GM12875 (cell line): ENCODE measurements around the gene RAP1GAP.

ENCODE experiments used
- H3K4me3 ChIP-seq: one replicate; pipeline ENCODE4 v1.5.1; 2011; ENCODE audit warnings: low read depth, low read length, control low read depth
- CTCF ChIP-seq: IDR thresholded peaks from 2 replicates; pipeline ENCODE4 v1.5.1; 2011; ENCODE audit warnings: low read depth, mild to moderate bottlenecking, control low read depth, inconsistent platforms, low read length, moderate library complexity, borderline replicate concordance; ENCODE audit not compliant: insufficient read depth

Gene RAP1GAP

DNA sequence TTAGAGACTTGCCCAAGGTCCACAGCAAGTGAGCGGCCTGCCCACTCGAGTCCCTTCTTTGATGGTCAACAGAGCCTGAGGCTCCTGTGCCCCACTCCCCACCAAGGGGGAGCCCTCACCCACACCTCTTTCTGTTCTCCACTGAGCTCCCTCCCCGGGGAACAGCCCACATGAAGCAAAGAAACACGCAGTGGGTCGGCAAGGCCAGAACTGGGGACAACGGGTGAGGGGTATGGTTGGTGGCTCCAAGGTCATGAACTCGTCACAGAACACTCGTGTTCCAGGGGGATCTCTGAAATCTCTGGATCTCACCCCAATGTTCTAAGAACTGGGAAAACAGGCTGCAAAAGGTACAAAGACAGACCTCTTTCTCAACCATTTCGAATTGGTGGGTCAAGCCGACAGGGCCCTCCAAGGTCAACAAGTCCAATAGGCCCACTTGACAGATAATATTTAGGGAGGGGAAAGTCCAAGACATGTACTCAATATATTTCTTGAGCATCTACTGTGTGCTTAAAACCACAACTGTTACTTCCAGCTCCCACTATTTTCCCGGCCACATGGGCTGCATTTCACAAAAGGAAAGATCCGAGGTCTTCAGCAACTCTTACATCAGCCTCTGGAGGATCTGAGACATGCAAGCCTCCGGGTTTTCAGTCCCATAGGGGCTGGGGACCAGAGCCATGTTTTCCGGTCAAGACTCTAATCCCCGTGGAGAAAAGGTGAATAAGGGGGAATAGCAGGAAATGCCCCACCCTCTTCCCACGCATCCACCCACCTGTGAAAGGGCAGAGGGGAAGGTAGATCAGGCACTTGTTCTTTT lies 1.1 kb upstream of the RAP1GAP start:
- no peak for TF ChIP-seq CTCF
- no peak overlapping the region for H3K4me3 ChIP-seq

DNA sequence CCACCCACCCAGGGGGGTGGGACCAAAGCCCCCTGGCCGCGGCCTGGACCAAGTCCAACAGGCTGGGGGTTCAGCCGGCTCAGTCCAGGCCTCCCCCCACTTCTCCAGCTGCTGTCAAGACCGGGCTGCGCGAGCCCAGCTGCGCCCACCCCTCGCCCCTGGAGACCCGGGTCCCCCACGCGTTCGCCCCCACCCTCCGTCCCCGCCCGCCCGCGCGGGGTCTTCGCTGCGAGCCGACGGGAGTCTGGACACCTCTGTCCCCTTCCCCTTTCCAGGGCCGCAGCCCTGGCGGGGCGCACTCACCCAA lies 253 bp downstream of the RAP1GAP start:
- TF ChIP-seq CTCF, result no peak
- no peak overlapping the region for H3K4me3 ChIP-seq

DNA sequence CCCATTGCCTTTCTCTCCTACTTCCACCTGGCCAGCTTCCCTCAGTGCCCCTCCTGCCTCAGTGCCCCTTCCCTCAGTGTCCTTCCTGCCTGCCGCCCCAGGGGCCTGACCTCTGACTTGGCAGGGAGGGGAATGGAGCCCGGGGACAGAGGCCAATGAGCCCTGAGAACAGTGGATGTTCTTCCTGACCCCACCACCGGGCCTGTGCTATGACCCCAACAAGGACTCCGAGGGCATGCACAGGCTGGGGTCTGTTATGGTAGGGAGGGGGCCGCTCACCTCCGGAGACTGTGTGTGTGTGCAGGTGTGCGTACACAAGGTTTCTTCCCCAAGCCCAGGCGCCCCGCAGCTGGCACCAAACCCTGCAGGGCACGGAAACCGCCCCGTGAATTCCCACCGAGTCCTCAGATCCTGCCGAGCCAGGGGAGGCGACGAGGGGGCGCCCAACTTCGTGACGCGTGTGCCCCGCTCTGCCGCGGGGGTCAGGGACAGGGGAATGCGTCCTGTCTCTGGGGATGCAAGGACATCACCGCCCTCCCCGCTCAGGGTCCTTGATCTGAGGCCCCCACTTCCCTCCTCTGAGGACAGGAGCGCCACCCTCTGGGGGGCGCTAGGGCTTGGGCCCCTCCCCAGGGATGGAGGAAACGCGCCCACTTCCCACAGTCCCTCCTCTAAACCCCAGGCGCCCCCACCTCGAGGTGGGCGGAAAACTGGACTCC lies 766 bp downstream of the RAP1GAP start:
- no peak overlapping the region for H3K4me3 ChIP-seq
- no peak for TF ChIP-seq CTCF

DNA sequence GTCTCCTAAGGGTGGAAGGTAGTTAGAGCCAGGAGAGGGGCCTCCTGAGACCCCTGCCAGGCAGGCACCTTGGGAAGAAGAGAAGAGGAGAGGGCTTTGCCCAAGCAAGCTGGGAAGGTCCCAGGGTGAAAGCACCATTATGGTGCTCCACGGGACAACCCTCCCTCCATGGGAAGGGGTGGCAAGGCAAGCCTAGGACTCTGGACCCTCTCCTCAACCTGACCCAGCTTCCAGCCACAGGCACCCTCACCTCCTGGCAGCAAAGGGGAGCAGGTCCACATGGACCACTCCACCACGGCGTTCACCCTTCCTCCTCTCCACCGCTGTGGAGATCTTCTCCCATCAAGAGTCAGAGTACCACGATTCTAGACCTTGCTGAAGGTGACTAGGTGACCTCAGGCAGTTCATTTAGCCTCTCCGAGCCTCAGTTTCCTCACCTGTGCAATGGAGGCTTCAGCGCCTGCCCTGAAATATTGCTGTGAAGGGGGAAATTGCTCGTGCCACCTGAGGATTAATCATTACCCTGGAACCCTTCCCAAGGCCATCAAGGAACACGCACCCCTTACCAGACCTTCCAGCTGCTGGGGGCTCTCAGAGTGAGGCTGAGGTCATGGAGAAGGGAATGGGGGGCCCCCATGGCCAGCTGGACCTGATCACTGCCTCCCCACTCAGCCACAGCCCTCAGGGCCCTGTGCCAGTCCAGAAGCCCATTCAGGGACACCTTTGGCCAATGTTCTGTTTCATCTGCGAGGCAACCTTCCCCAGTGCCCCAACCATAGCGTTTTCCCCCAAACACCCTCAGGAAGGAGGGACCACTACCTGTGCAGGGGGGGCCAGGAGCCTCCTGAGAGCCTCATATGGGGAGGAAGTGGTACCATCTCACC lies 1.6 kb downstream of the RAP1GAP start:
- no peak for TF ChIP-seq CTCF
- H3K4me3 ChIP-seq, result no peak overlapping the region

DNA sequence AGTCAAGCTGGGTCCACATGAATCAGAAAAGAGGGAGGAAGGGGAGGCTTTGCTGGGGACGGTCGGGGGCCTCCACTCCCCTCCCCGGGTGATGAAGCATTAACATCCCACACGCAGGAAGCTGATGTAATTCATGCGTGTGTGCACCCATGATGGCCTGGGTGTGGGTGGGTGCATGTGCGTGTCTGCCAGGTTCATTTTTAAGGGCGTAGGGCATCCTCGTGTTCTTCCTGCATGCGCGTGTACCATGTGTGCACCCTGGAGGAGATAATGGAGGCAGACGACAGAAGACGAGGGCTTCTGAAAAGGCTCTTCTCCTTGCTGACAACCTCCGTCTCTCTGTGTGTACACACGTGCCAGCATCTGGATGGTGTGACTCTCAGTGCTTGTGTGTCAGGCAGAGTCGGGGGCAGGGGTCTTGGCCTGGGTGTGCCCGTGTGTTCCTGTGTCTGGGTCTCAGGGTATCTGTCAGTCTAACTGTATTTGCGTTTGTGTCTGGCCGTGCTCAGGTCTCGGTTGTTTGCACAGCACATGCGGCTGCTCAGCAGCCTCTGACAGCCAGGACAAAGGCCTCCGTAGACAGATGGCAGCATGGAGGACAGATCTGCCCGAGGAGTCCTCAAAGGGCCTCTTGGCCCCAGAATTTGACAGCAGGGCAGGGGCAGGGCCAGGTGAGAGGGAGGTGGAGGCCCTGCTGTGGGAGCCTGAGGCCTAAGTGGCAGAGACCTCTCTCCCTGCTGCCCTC lies 2.4 kb downstream of the RAP1GAP start:
- no peak overlapping the region for H3K4me3 ChIP-seq
- no peak for TF ChIP-seq CTCF

GRCh38 chr1:21665711-21666575 lies 3.2 kb downstream of the RAP1GAP start:
- H3K4me3 ChIP-seq, result no peak overlapping the region
- no peak for TF ChIP-seq CTCF
